ENCODE results near the gene ATP6V1C2.

DNA sequence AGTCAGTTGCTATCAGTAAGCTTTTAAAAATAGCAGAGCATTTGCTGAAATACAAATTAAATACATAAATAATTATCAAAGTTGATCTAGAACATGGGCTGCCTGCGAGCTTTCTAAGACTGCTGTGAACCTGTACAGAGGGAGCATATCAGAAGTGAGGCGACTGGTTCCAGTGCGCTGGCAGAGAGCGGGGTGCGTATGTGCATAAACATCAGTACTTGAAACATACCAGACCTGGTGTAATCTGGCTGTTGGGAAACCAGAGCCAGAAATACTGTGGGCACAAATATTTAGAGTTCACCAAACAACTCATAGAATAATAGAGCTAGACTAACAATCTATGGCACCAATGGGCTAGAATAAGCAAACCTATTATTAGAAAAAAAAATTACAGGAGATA is 63.8 kb downstream of the ATP6V1C2 start:
- no peak for TF ChIP-seq ZNF274 (IDR thresholded peaks at IDR 0.05; ENCODE audit: low read depth, low read length)
- TF ChIP-seq YY1 (IDR thresholded peaks at IDR 0.05; ENCODE audit: insufficient read depth, insufficient read length), result no peak

All from NT2/D1 (cell line).